Activated T-helper 1 cell treated with anti-CD3 and anti-CD28 coated beads, Interleukin-2, amount 50 U/mL, for 16 hours (primary cell): ENCODE data around the gene LTBP4.
"Not testable (repeated sequence)": the region's sequence is repeated elsewhere in the genome, so short reads cannot be mapped to it uniquely, and the experiment has no call there.

Experiments used
- DNase-seq, 2 donors: peaks; one replicate each; pipeline ENCODE4 v3.0.0-alpha.2; 2020; ENCODE audit warnings: low read depth in 1 of 2, low spot score in 1 of 2

The LTBP4 gene

DNA sequence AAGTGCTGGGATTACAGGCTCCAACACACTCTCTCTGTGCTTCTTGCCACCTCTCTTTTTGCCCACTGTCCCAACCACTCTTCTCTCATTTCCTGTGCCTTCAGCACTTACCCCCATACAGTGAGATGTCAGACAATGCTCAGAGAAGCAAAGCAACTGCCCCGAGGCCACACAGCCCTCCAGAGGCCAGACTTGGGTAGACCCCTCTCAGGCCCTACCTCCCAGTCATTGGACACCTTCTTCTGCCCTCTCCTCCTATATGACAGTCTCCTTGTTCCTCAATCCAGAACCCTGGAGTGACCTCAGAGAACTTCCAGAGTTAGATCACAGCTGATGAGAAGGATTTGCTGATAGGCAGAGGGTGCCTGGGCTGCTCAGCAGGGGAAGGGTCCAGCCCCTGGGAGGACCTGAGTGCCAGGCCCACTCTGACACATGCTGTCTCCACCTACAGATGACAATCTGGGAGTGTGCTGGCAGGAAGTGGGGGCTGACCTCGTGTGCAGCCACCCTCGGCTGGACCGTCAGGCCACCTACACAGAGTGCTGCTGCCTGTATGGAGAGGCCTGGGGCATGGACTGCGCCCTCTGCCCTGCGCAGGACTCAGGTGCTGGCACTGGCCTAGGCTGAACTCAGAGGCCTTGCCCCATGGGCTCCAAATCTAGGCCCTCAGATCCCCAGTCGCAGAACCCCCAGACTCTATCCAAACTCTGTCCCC lies 24.4 kb downstream of the LTBP4 start:
- no peak for DNase-seq

DNA sequence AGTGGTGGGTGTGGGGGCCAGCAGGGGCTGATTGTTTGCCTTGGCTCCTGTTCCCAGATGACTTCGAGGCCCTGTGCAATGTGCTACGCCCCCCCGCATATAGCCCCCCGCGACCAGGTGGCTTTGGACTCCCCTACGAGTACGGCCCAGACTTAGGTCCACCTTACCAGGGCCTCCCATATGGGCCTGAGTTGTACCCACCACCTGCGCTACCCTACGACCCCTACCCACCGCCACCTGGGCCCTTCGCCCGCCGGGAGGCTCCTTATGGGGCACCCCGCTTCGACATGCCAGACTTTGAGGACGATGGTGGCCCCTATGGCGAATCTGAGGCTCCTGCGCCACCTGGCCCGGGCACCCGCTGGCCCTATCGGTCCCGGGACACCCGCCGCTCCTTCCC lies 25.7 kb downstream of the LTBP4 start:
- no peak for DNase-seq

- DNase-seq: no peak
Measured at GRCh38 chr19:40627486-40628279, 26.5 kb downstream of the LTBP4 start.

GRCh38 chr19:40629346-40629745 lies 28.2 kb downstream of the LTBP4 start:
- DNase-seq: no peak

DNA sequence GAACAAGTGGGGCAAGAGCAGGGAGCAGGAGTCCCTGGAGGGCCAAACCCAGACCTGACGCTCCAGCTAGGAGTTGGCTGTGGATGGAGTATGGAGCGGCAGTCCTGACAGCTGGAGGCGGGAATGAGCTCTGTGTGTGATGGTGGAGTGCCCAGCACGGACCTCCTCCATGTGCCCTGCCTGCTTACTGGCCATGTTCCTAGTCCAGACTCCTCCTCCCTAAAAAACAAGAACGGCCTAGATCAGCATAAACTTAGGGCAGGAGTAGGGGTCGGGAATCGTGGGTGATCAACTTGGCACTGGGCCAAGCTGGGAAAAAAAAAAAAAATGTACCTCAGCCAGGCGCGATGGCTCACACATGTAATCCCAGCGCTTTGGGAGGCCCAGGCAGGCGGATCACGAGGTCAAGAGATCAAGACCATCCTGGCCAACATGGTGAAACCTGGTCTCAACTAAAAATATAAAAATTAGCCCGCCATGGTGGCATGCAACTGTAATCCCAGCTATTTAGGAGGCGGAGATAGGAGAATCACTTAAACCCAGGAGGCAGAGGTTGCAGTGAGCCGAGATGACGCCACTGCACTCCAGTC lies 29.5 kb downstream of the LTBP4 start:
- no peak for DNase-seq

DNA sequence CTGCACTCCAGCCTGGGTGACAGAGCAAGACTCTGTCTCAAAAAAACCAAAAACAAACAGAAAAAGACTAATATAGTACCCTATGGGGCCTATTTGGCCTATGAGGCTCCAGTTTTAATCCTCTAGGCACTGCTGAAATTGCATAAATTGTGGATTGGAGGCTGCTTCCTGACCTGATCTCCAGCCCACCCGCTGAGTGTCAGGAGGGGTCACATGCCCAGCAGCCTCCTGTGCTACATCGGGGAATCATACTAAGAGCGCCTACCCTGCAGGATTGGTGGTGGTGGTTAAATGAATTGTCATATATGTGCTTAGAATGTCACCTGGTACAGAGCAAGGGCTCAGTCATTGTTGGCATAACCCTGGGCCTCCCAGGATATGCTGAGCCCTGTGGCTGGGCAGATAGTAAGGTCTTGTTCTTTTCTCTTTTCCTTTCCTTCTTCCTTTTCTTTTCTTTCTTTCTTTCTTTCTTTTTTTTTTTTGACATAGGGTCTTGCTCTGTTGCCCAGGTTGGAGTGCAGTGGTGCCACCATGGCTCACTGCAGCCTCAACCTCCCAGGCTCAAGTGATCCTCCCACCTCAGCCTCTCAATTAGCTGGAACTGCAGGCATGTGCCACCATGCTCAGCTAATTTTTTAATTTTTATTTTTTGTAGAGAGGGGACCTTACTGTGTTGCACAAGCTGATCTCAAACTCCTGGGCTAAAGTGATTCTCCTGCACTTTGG lies 31.3 kb downstream of the LTBP4 start:
- DNase-seq: no peak

GRCh38 chr19:40633207-40633606 lies 32.0 kb downstream of the LTBP4 start:
- DNase-seq: no peak

DNA sequence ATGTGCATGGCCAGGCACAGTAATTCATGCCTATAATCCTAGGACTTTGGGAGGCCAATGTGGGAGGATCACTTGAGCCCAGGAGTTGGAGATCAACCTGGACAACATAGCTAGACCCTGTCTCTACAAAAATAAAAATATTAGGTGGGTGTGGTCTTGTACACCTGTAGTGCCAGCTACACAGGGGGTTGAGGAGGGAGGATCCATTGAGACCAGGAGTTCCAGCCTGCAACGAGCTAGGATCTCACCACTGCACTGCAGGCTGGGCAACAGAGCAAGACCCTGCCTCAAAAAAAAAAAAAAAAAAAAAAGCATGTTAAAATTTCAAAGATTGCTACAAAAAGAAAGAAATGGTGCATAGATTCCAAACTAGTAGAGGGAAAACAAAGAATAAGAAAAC lies 37.2 kb downstream of the LTBP4 start:
- no peak for DNase-seq

DNA sequence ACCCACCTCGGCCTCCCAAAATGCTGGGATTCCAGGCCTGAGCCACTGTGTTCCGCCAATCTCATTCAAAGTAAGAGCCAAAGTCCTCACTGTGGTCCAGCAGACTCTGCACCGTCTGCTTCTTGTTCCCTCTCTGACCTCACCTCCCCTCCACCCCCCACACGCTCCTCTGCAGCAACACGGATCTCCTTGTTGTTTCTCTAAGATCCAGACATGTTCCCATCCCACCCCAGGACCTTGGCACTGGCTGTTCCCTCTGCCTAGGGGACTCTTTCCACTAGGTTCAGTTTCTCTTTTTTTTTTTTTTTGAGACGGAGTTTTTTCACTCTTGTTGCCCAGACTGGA lies 38.4 kb downstream of the LTBP4 start:
- DNase-seq: no peak

DNA sequence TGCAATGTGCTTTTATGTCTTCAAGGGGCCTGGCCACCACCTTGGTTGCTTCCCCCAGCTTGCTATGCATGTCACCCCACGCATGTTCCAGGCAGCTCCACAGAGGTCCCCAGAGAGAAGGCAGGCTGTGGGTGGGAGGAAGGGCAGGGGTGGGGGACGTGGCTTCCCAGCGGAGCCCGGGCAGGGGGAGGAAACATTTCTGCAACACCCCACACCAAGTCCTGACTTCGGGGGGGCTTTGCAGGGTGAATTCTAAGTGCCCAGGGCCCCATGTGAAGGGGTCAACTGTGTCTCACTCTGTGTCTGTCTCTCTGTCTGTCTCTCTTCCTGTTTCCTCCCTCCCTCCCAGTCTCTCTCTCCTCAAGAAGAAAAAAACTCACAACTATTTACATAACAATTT lies 39.6 kb downstream of the LTBP4 start:
- DNase-seq: no peak

DNA sequence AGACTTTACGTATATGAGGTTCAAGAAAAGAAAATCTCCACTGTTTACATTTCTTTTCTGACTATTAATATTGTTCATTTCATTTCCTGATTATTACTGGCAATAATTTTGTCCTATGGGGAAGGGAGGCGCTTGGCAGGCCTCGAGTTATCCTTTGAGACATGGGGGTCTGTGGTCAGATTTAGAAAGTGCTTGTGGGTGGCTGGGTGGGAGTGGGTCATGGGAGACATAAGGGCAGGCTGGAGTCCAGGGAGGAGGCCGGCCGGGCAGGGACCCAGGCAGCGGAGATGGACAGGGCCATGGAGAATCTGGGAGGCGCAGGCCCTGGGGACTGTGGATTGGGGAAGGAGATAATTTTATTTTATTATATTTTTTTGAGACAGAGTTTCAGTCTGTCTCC lies 40.1 kb downstream of the LTBP4 start:
- DNase-seq: no peak

DNA sequence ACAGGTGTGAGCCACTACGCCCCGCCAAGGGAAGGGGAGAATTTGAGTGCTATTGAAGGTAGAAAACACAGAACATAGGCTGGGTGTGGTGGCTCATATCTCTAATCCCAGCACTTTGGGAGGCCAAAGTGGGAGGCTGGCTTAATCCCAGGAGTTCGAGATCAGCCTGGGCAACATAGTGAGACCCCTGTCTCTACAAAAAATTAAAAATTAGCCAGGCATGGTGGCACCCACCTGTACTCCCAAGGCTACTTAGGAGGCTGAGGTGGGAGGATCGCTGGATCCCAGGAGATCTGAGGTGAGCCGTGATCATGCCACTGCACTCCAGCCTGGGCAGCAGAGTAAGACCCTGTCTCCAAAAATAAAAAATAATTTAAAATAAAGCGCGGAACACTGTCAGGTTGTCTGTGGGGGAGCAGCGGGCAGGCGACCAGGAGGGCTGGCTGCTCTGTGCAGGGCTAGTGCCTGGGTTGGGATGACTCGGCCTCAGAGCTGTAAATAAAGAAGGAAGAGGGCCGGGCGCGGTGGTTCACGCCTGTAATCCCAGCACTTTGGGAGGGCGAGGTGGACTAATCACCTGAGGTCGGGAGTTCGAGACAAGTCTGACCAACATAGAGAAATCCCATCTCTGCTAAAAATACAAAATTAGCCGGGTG lies 41.0 kb downstream of the LTBP4 start:
- DNase-seq: no peak

- DNase-seq: no peak
Measured at GRCh38 chr19:40642757-40643305, 41.7 kb downstream of the LTBP4 start.

GRCh38 chr19:40646743-40647254 lies 45.6 kb downstream of the LTBP4 start:
- DNase-seq: no peak

GRCh38 chr19:40649903-40650675 lies 48.9 kb downstream of the LTBP4 start:
- not testable (repeated sequence) for DNase-seq

GRCh38 chr19:40650749-40651305 lies 49.7 kb downstream of the LTBP4 start:
- no peak for DNase-seq

GRCh38 chr19:40652303-40652702 lies 51.1 kb downstream of the LTBP4 start:
- not testable (repeated sequence) for DNase-seq

DNA sequence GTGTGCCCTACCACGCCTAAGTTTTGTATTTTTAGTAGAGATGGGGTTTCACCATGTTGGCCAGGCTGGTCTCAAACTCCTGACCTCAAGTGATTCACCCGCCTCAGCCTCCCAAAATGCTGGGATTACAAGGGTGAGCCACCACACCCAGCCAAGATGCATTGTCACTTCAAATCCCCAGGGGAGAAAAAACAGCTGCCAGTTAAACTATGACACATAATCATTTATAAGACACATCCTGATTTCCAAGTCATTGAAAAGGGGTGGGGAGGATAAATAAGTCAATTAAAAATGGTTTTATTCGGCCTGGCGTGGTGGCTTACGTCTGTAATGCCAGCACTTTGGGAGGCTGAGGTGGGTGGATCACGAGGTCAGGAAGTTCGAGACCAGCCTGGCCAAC lies 54.5 kb downstream of the LTBP4 start:
- DNase-seq: not testable (repeated sequence)

DNA sequence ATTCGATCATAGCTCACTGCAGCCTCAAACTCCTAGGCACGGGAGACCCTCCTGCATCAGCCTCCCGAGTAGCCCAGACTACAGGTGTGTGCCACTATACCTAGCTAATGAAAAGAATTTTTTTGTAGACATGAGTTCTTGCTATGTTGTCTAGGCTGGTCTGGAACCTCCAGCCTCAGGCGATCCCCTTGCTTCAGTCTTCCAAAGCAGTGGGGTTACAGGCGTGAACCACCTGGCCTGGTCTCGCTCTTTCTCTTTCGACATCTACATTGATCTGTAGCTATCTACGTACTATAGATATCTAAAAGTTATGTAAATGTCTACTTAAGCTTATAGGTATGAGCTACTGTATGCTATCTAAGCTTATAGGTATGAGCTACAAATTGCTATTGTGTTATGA lies 56.9 kb downstream of the LTBP4 start:
- no peak for DNase-seq

DNA sequence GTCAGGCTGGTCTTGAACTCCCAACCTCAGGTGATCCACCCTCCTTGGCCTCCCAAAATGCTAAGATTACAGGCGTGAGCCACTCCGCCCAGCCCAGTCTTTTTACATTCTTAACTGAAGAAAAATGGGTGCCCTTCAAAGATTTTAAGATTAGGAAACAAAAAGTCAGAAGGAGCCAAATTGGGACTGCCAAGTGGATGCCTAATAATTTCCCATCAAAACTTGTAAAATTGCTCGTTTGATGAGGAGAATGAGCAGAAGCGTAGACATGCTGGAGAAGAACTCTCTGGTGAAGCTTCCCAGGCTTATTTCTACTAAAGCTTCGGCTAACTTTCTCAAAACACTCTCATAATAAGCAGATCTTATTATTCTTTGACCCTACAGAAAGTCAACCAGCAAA lies 57.9 kb downstream of the LTBP4 start:
- no peak for DNase-seq
